Testis (tissue), 2 donors: Measurements from ENCODE around the gene SPTBN4.
"Not testable (repeated sequence)": the region's sequence is repeated elsewhere in the genome, so short reads cannot be mapped to it uniquely, and the experiment has no call there.

ENCODE experiments used
- CTCF ChIP-seq, 3 experiments: fragments of 450-650 bp in 2 of 3; fragments of 200-600 bp in 1 of 3; sonication (generic) in 1 of 3; IDR thresholded peaks; one replicate each; pipeline ENCODE4 v1.5.1; 2016 to 2019; ENCODE audit warnings: antibody characterized with exemption in 3 of 3, mild to moderate bottlenecking in 2 of 3, moderate library complexity in 1 of 3
- POLR2A ChIP-seq: fragments of 450-650 bp; IDR thresholded peaks from one replicate; pipeline ENCODE4 v1.6.1; 2017; ENCODE audit warnings: antibody characterized with exemption, mild to moderate bottlenecking, moderate library complexity

- TF ChIP-seq CTCF (IDR thresholded peaks at IDR 0.05); POLR2A: not testable (repeated sequence)
Observed at GRCh38 chr19:40432760-40433159, 34.0 kb upstream of the SPTBN4 start.
